22Rv1 (cell line): ENCODE measurements around the gene AMBRA1.

Experiments
- CTCF ChIP-seq: fragments of 450-650 bp; IDR thresholded peaks from 2 replicates; pipeline ENCODE4 v1.5.1; 2017; ENCODE audit warnings: mild to moderate bottlenecking
- ZFX ChIP-seq: fragments of 450-650 bp; IDR thresholded peaks from 2 replicates; pipeline ENCODE4 v1.6.1; 2017; ENCODE audit warnings: antibody characterized with exemption, borderline replicate concordance

- TF ChIP-seq CTCF (no peak), ZFX (no peak)
These were observed 112.9 kb downstream of the AMBRA1 start for GRCh38 chr11:46480909-46481308.
